HG03135 (cell line): ENCODE data around the gene NEAT1.
A peak's percentile ranks its signal among the peaks of the same experiment; 100 is the strongest.

ENCODE experiments used
- ATAC-seq: cut with Tn5 transposase; IDR thresholded peaks from one replicate; pipeline ENCODE4 v1.9.1; 2021; ENCODE audit warnings: mild to moderate bottlenecking, moderate library complexity; ENCODE audit not compliant: unreplicated experiment

The NEAT1 gene

DNA sequence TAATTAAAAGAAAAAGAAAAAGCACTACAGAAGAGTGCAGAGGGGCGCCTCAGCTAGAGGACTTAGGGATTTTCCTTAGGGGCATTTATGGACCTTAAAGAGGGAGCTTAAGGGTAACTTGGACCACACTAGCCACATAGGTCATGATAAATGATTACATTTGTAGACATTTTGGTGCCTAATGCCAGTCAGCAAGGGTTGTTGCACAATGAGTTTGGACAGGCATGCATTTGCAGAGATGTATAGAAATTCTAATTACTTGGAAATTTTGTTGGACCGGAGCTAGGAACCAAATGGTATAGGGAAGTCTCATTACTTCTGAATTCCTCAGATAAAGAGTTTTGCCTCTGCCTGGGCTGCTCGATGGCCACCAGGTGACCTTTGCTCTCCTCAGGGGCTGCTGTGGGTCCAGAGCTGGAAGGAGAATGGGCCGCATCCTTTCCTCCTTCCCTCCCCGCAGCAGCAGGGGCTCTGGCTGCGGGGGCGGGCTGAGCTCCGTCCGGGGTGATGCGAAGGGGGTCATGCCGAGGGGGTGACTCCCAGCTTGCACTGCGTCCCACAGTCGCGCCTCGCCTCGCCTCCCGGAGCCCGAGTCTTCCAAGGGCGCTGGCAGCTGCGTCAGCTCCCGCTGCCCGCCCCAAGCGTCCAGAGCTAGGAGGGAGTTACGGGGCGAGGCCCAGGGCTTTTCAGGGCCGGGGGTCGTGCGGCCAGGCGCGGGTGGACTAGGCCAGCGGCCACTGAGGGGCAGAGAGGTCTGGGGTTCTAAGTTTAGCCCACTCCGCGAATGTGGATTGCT lies 56.0 kb downstream of the NEAT1 start:
- ATAC-seq: no peak

- ATAC-seq: no peak
Measured at GRCh38 chr11:65479184-65480145, 56.9 kb downstream of the NEAT1 start.

- no peak for ATAC-seq
Measured at GRCh38 chr11:65482306-65482850, 59.8 kb downstream of the NEAT1 start.

DNA sequence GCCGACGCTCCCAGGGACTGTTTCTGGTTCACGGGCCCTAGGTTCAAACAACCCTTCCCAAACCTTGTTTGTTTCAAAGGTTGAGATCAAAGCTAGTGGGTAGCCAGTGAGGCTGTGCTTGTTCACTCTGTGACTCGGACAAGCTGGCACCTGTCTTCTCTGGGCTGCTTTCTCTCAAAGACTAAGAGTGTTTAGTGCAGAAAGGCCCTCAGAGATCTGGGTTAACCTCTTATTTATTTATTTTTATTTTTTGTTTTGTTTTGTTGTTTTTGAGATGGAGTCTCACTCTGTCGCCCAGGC lies 63.3 kb downstream of the NEAT1 start:
- ATAC-seq: no peak

DNA sequence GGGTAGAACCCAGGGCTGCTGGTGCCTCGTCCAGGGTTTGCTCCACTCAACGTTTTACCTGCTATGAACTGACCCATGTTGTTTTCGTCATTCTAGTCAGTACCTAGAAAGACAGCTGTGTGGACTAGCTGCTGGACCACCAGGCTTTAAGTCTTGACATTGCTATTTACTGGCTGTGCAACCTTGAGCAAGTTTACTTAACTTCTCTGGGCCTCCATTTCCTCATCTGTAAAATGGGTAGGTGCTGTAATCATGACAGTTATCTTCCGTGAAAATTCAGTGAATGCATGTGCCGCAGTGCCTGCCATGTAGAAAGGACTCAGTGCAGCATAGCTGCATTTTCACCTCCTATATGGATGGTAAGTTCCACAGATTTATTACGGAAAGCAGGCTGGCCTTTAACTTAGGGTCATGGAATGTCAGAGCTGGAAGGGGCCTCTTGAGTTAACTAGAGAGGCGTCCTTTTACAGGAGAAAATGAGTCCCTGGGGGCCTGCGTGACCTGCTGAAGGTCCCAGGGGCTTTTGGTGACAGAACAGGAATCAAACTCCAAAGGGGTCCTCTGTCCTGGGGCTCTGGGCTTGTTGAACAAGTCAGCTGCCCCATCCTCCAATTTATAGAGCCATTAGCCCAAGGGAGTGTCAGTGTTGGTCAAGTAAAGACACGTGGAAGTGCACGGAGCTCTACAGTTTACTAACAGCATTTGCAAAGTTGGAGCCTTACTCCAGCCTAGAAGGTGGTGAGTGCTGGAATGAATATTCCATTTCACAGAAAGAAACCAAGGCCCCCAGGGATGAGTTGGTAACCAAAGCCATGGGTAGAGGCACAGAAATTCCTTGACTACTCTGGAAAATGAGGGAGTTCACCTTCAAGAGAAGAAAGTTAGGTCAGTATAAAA lies 64.2 kb downstream of the NEAT1 start:
- ATAC-seq: no peak

GRCh38 chr11:65487467-65488272 lies 65.1 kb downstream of the NEAT1 start:
- ATAC-seq: peak; percentile 54

GRCh38 chr11:65488273-65489034 lies 65.9 kb downstream of the NEAT1 start:
- ATAC-seq: no peak

- ATAC-seq: no peak
Measured at GRCh38 chr11:65489035-65489705, 66.6 kb downstream of the NEAT1 start.

DNA sequence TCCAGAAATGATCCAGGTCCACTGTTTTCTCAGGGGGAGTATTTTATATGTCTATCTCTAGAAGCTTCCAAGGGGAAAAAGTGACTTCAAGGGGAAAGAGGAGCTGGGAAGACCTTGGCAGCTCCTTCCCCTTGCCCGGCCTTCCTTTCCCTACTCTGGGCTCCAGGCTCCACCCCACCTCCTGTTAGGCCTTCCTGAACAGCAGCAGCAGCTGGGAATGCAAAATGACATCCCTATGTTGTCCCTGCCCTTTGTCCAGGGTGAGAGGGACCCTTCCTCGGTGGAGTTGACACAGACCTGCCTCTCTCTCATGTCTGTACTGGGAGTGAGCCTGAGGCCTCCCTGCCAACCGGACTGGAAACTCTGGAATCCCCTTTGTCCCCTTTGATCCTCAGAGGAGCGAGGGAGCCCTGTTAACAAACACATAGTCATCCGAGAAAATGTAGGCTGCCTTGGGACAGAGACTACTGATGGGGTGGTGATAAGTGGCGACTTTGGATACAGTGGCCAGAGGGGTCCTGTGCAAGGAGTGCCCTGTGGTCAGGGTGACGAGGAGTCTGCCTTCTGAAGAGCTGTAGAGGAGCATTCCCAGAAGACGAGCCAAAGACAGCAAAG lies 67.2 kb downstream of the NEAT1 start:
- ATAC-seq: no peak

GRCh38 chr11:65491163-65491465 lies 68.5 kb downstream of the NEAT1 start:
- ATAC-seq: no peak

DNA sequence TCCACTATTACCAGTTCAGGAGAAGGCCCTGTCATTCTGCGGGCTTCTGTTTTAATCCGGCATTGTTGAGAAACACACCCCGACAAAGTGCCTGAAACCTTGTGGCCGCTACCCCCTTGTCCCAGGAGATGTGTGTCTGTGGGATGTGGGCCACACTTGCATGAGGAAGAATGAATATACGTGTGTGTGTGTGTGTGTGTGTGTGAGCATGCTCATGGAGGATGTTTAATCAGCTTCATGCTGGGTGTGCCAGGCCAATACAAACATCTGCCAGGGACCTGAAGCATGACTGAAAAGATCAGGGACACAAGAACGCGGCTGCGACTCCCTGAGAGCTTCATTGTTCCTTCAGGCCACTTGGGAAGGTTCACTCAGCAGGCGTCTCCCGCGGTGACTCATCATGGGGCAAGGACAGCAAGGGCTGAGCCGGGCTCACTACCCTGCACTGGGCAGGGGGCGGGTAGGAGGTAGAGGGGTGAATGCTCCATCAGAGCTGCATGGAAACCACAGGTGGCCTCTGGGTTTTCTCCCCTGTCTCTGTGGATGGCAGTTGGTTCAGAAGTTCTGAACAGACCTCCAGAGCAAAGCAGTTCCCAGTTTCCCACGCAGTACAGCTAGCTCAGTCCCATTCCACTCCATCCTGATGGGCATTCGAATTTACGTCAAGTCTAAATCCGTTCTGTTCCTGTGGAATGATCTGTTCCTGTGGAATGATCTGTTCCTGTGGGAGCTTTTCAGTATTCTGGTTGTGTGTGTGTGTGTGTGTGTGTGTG lies 69.2 kb downstream of the NEAT1 start:
- no peak for ATAC-seq

DNA sequence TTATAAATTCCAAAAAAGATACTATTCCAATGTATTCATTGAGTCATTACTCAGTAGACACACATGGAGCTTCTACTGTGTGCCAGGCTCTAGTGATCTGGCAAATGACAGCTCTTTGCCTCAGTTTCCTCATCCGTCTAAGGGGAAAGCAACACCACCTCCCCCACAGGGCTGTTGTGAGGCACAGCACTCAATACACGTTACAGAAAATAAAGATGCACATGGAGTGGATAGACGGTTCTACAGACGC lies 69.7 kb downstream of the NEAT1 start:
- no peak for ATAC-seq

- ATAC-seq: no peak
Measured at GRCh38 chr11:65492637-65493366, 70.2 kb downstream of the NEAT1 start.

DNA sequence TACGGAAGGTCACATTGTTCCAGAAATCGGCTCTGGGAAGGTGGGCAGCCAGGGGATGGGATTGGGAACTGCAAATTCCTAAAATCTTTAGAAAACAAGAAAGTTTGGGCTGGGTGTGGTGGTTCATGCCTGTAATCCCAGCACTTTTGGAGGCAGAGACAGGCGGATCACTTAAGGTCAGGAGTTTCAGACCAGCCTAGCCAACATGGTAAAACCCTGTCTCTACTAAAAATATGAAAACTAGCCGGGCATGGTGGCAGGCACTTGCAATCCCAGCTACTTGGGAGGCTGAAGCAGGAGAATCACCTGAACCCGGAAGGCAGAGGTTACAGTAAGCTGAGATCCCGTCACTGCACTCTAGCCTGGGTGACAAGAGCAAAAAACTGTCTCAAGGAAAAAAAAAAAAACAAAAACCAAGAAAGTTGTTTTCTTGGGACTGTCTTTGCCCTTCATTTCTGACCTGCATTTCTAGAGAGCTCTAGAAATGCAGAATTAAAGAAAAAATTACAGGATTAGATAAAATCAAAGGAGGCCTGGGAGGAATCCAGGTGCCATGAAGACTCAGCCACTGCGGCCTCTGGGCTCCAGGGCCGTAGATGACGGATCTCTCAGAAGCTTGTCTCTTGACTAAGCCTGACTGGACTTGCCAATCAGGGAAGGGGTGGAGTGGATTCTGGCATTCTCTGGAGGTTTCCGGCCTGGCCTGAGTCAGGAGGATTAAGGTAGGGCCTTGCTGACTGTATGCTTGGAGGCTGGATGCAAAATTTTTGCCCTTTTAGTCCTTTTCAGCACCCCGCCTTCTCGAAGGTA lies 71.0 kb downstream of the NEAT1 start:
- no peak for ATAC-seq
